K562 (cell line): Measurements from ENCODE around the gene DMXL1. TPM values are rescaled to one million over a fixed set of nuclear protein-coding genes. Genes with fewer than 3 reads are reported as not detected.

Experiments used
- ATAC-seq: fragments of 200-7000 bp; cut with Tn5 transposase; 3 replicates; pipeline ENCODE4 v1.9.1; 2020; ENCODE audit warnings: moderate library complexity
- BruUV-seq: library from RNA; stranded (reverse); fragments of 400-500 nt; replicated peaks from 2 replicates; lab custom pipeline; 2021; lab: Mats Ljungman, UMichigan
- CTCF ChIA-PET: fragments of 300-600 bp; formaldehyde crosslinking; extraction: SDS; loops from one replicate; lab custom pipeline; 2021; ENCODE audit warnings: low intra/inter-chr PET ratio; lab: Yijun Ruan, JAX
- POLR2A ChIA-PET: fragments of 300-600, 350-650 bp; sonication (Branson Sonifier 250); formaldehyde crosslinking; extraction: SDS; loops from one replicate; lab custom pipeline; 2021; ENCODE audit warnings: antibody characterized with exemption, inconsistent platforms; lab: Yijun Ruan, JAX
- DNase-seq, 4 experiments: peaks; one replicate each; pipeline versions ENCODE4 v3.0.0 to v3.0.0-alpha.2; 2011 to 2018; ENCODE audit warnings: low spot score in 3 of 4, mixed read lengths in 3 of 4; ENCODE audit errors: extremely low read depth in 1 of 4
- FAIRE-seq: peaks from 2 replicates; lab custom pipeline; 2011; peaks lifted over from hg19 to GRCh38; lab: Jason Lieb, UNC
- H2AFZ ChIP-seq: 2 replicates; pipeline ENCODE4 v1.6.0; 2011; ENCODE audit warnings: low read depth, low read length, control low read depth, inconsistent platforms
- H3K27ac ChIP-seq: fragments of 200-600 bp; 3 replicates; pipeline ENCODE4 v1.8.0; 2011; ENCODE audit warnings: low read depth, mild to moderate bottlenecking, control low read depth, inconsistent platforms, low read length, moderate library complexity, mixed read lengths; ENCODE audit errors: extremely low read depth
- H3K27me3 ChIP-seq, 2 experiments: fragments of 300-600 bp in 1 of 2; 2 replicates in 1 of 2; 3 replicates in 1 of 2; pipeline versions ENCODE4 v1.6.0 to v1.8.0; 2011; ENCODE audit warnings: inconsistent platforms in 2 of 2, low read length in 2 of 2, mild to moderate bottlenecking in 1 of 2, mixed read lengths in 1 of 2, moderate library complexity in 1 of 2; ENCODE audit not compliant: control insufficient read depth in 2 of 2, insufficient read depth in 2 of 2
- H3K36me3 ChIP-seq: fragments of 300-600 bp; 3 replicates; pipeline ENCODE4 v1.8.0; 2011; ENCODE audit warnings: mild to moderate bottlenecking, low read length, inconsistent platforms; ENCODE audit not compliant: control insufficient read depth, insufficient read depth
- H3K4me1 ChIP-seq, 2 experiments: fragments of 200-600 bp in 1 of 2; replicated peaks in 1 of 2; 2 replicates in 1 of 2; 3 replicates in 1 of 2; pipeline versions ENCODE4 v1.5.1 to v1.8.0; 2011; ENCODE audit warnings: inconsistent platforms in 2 of 2, low read length in 2 of 2, mild to moderate bottlenecking in 1 of 2, mixed read lengths in 1 of 2, moderate library complexity in 1 of 2; ENCODE audit not compliant: control insufficient read depth in 2 of 2, insufficient read depth in 2 of 2
- H3K4me2 ChIP-seq: 2 replicates; pipeline ENCODE4 v1.6.1; 2011; ENCODE audit warnings: low read length, control low read depth, inconsistent platforms, mixed read lengths; ENCODE audit not compliant: insufficient read depth
- H3K4me3 ChIP-seq: fragments of 200-600 bp; sonication (generic), shearing (Covaris generic); 2 replicates; pipeline ENCODE4 v1.5.1; 2016; ENCODE audit warnings: control low read depth, inconsistent platforms
- H3K79me2 ChIP-seq: fragments of 200-600 bp; 3 replicates; pipeline ENCODE4 v1.8.0; 2011; ENCODE audit warnings: low read length, inconsistent platforms; ENCODE audit not compliant: control insufficient read depth, insufficient read depth
- H3K9ac ChIP-seq, 2 experiments: 2 replicates each; pipeline versions ENCODE4 v1.6.0 to v1.6.1; 2011; ENCODE audit warnings: low read depth in 2 of 2, low read length in 2 of 2, control low read depth in 1 of 2, inconsistent platforms in 1 of 2, mild to moderate bottlenecking in 1 of 2, mixed read lengths in 1 of 2; ENCODE audit not compliant: insufficient read depth in 1 of 2
- H3K9me1 ChIP-seq: one replicate; pipeline ENCODE4 v1.6.0; 2011; ENCODE audit warnings: inconsistent platforms, mild to moderate bottlenecking, low read length, moderate library complexity; ENCODE audit not compliant: control insufficient read depth, insufficient read depth
- H3K9me3 ChIP-seq: replicated peaks from 2 replicates; pipeline ENCODE4 v1.5.1; 2011; ENCODE audit warnings: low read depth, low read length, inconsistent platforms; ENCODE audit not compliant: control insufficient read depth, insufficient read depth
- H4K20me1 ChIP-seq: replicated peaks from 2 replicates; pipeline ENCODE4 v1.6.1; 2011; ENCODE audit warnings: low read length, inconsistent platforms, mixed read lengths; ENCODE audit not compliant: control insufficient read depth, insufficient read depth
- HEY1 ChIP-seq: fragments of 250-450 bp; sonication (Bioruptor Pico); IDR thresholded peaks from 2 replicates; pipeline ENCODE4 v1.5.0; 2020; ENCODE audit warnings: mild to moderate bottlenecking, moderate library complexity, borderline replicate concordance
- KAT2B ChIP-seq: IDR thresholded peaks from one replicate; pipeline ENCODE4 v1.6.1; 2012; ENCODE audit warnings: low read depth, mild to moderate bottlenecking, control low read depth, inconsistent platforms, low read length, moderate library complexity
- PCBP2 ChIP-seq: fragments of 200-400 bp; formaldehyde crosslinking; IDR thresholded peaks from 2 replicates; pipeline ENCODE4 v1.6.1; 2018; ENCODE audit warnings: low read length, low read depth, mild to moderate bottlenecking, moderate library complexity; ENCODE audit not compliant: poor library complexity, severe bottlenecking
- SRSF1 ChIP-seq: fragments of 200-400 bp; formaldehyde crosslinking; IDR thresholded peaks from 2 replicates; pipeline ENCODE4 v1.6.1; 2017; ENCODE audit warnings: mild to moderate bottlenecking, low read depth, low read length, moderate library complexity
- WGBS: fragments of 100-300 bp; shearing (Covaris generic); methylation state at CpG from one replicate; pipeline ENCODE4 v1.1.6; 2016; ENCODE audit warnings: low coverage, mixed read lengths; ENCODE audit not compliant: insufficient coverage; ENCODE audit errors: missing lambda C conversion rate; 5-methylcytosine and 5-hydroxymethylcytosine counted together
- in situ Hi-C: fragments of 300-500 bp; cut with MboI; formaldehyde crosslinking; loops from 4 replicates; pipeline ENCODE4 v1.15.0; 2018; ENCODE audit warnings: inconsistent platforms, mixed read lengths
- intact Hi-C: fragments of 100-400 bp; cut with micrococcal nuclease; formaldehyde crosslinking; loops from 2 replicates; pipeline ENCODE4 v1.14.2; 2022
- polyA plus RNA-seq, 8 experiments: library from polyadenylated mRNA; depleted of rRNA in 4 of 8; stranded (reverse) in 5 of 8; unstranded in 3 of 8; fragments of >200 nt; fragmentation: Nextera tagmentation in 2 of 8; fragmentation: Illumina TruSeq in 1 of 8; extraction: Ambion mirVana in 2 of 8; extraction: Trizol in 1 of 8; gene quantifications; 2 replicates each; pipeline versions ENCODE4 v1.2.1 to v1.2.3, GENCODE V29; 2011 to 2014; ENCODE audit warnings: inconsistent platforms in 1 of 8, missing spikeins in 1 of 8
- total RNA-seq, 7 experiments: library from RNA; depleted of rRNA in 6 of 7; stranded (reverse); fragments of >200 nt in 6 of 7; fragmentation: Illumina TruSeq in 2 of 7; extraction: Trizol in 2 of 7; gene quantifications; 2 replicates each; pipeline versions ENCODE4 v1.2.1 to v1.2.3, GENCODE V29; 2011 to 2021; ENCODE audit warnings: low replicate concordance in 1 of 7

Gene DMXL1
- total and polyA plus RNA-seq, 9 of the 15 experiments (the other 6 are each of a cell fraction or from before 2014, with no cell fraction given): 8.3 to 40.3 (median 30.6) TPM

GRCh38 chr5:119021149-119021732 is 49.6 kb upstream of the DMXL1 start:
- H3K27ac ChIP-seq: no peak overlapping the region
- H3K9ac ChIP-seq: no peak overlapping the region
- no peaks in the 10 kb centered on the region for H3K36me3 ChIP-seq
- no peak overlapping the region for H3K4me3 ChIP-seq
- H2AFZ ChIP-seq: 0 out of 2 replicates have a peak overlapping the region, but pooled peaks have one; percentile 3
- no TSS peak for BruUV-seq
- TF ChIP-seq SRSF1: no peak
- TF ChIP-seq KAT2B: no peak
- TF ChIP-seq HEY1 (CRISPR knock-in tag): no peak
- no peak for TF ChIP-seq PCBP2
- 40% methylated on average over 3 of the region's 3 CpGs for WGBS
- DNase-seq: no peak
- in situ Hi-C loops (no loop called here), intact Hi-C loops (loop anchor here (5.0 to 10.0 kb wide), 3 partner anchors 114 to 294 kb away; no protein-coding TSS in a partner anchor)
- no peaks in the 10 kb centered on the region for H3K9me3 ChIP-seq
- no peaks in the 10 kb centered on the region for H3K9me1 ChIP-seq
- peak; percentile 55 for FAIRE-seq
- CTCF ChIA-PET: interaction anchor here (1.4 to 2.5 kb wide), 2 partner anchors 32 to 391 kb away, joined by 4 to 20 read pairs; no protein-coding TSS in a partner anchor
- no peaks in the 10 kb centered on the region for H3K4me1 ChIP-seq
- H3K4me2 ChIP-seq: no peak overlapping the region
- H3K79me2 ChIP-seq: no peaks in the 10 kb centered on the region
- no peaks in the 10 kb centered on the region for H4K20me1 ChIP-seq
- POLR2A ChIA-PET: interaction anchor here (0.6 kb wide), 1 partner anchor 58 kb away, joined by 5 read pairs; no protein-coding TSS in a partner anchor
- peak; percentile 33 for ATAC-seq
- H3K27me3 ChIP-seq: no peaks in the 10 kb centered on the region
